ENCODE results near the gene CDK5. TPM values are rescaled to one million over a fixed set of nuclear protein-coding genes. Genes with fewer than 3 reads are reported as not detected.

CDK5 gene
- total RNA-seq, 1 donor from 2014 or later = 47.9 TPM

DNA sequence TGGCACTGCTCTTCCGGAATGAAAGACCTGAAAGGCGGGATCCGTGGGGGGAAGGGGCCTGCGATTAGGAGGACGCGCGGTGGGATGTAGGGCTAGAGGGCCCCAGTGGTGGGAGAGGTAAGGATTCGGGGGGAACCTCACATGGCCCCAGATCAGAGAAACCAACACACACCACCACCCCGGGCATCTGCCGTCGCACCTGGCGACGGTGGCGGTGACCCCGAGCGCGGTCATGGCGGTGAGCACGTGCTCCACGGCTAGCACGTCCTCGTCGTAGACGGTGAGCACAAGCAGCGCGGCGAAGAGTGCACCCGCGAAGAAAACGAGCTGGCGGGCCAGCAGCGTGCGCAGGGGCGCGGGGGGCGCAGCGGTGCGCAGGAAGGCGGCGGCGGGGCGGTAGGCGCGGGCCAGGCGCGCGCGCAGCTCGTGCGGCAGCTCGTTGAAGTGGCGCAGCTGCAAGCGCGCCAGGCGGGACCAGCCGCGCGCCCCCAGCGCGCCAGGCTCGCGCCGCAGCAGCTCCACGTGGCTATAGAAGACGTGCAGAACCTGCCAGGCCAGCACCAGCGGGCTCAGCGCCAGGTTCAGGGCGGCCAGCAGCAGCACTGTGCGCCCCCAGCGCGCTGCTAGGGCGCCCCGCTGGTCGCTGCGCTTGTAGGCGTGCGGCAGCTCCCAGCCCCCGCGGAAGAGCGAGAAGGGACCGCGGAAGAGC is 39.1 kb downstream of the CDK5 start:
- peak overlapping the region; percentile 76 for H3K4me2 ChIP-seq (ENCODE audit: low read length)
- DNase-seq (ENCODE audit: low read depth) = no peak
- peak overlapping the region; percentile 64 for H3K4me3 Mint-ChIP-seq (ENCODE audit: unreplicated experiment)
- H3K36me3 ChIP-seq (ENCODE audit: insufficient read depth, low read length) = no peaks in the 10 kb centered on the region
- no peak for FAIRE-seq
- peak overlapping the region; percentile 20 for H3K4me3 ChIP-seq (ENCODE audit: insufficient read depth, low read depth, low read length)
- H3K27me3 ChIP-seq (ENCODE audit: insufficient read depth, low read length) = peaks cover 27% of the 10 kb centered on the region
- H3K9me3 Mint-ChIP-seq (ENCODE audit: unreplicated experiment) = peaks cover 2% of the 10 kb centered on the region
- H4K20me1 ChIP-seq (ENCODE audit: insufficient read depth, low read length) = no peaks in the 10 kb centered on the region
- H3K36me3 Mint-ChIP-seq (ENCODE audit: low read depth, unreplicated experiment) = peaks cover 8% of the 10 kb centered on the region
- H3K27me3 Mint-ChIP-seq (ENCODE audit: low read depth, unreplicated experiment) = peaks cover 50% of the 10 kb centered on the region
- H3K79me2 ChIP-seq (ENCODE audit: insufficient read depth, low read length) = no peaks in the 10 kb centered on the region
- peaks cover 20% of the 10 kb centered on the region for H3K4me1 ChIP-seq (ENCODE audit: insufficient read depth, low read length)
- H3K9me3 ChIP-seq (ENCODE audit: insufficient read depth, low read depth, low read length) = no peaks in the 10 kb centered on the region
- H3K27ac ChIP-seq (ENCODE audit: low read depth, low read length) = no peak overlapping the region
- H3K9ac ChIP-seq (ENCODE audit: low read length) = no peak overlapping the region
- peaks cover 2% of the 10 kb centered on the region for H3K4me1 Mint-ChIP-seq (ENCODE audit: low read depth, unreplicated experiment)
- no peak overlapping the region for H3K27ac Mint-ChIP-seq (ENCODE audit: unreplicated experiment)
- peak overlapping the region; percentile 63 for H2AFZ ChIP-seq (ENCODE audit: low read depth, low read length)
- TF ChIP-seq, protein P1, sequence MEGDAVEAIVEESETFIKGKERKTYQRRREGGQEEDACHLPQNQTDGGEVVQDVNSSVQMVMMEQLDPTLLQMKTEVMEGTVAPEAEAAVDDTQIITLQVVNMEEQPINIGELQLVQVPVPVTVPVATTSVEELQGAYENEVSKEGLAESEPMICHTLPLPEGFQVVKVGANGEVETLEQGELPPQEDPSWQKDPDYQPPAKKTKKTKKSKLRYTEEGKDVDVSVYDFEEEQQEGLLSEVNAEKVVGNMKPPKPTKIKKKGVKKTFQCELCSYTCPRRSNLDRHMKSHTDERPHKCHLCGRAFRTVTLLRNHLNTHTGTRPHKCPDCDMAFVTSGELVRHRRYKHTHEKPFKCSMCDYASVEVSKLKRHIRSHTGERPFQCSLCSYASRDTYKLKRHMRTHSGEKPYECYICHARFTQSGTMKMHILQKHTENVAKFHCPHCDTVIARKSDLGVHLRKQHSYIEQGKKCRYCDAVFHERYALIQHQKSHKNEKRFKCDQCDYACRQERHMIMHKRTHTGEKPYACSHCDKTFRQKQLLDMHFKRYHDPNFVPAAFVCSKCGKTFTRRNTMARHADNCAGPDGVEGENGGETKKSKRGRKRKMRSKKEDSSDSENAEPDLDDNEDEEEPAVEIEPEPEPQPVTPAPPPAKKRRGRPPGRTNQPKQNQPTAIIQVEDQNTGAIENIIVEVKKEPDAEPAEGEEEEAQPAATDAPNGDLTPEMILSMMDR (IDR thresholded peaks at IDR 0.05; ENCODE audit: insufficient read depth, low read depth, low read length) = no peak
- TF ChIP-seq EZH2 (IDR thresholded peaks at IDR 0.05; ENCODE audit: insufficient read depth, low read length) = peak; percentile 85

GRCh38 chr7:151017953-151018420 is 39.7 kb downstream of the CDK5 start:
- H3K79me2 ChIP-seq (ENCODE audit: insufficient read depth, low read length) = no peaks in the 10 kb centered on the region
- H3K9me3 ChIP-seq (ENCODE audit: insufficient read depth, low read depth, low read length) = no peaks in the 10 kb centered on the region
- no peak for DNase-seq (ENCODE audit: low read depth)
- no peak for FAIRE-seq
- Mint-ChIP-seq H3K9me3 (ENCODE audit: unreplicated experiment) (peaks cover 2% of the 10 kb centered on the region), H3K4me1 (ENCODE audit: low read depth, unreplicated experiment) (peaks cover 2% of the 10 kb centered on the region), H3K27ac (ENCODE audit: unreplicated experiment) (no peak overlapping the region), H3K36me3 (ENCODE audit: low read depth, unreplicated experiment) (peaks cover 8% of the 10 kb centered on the region), H3K4me3 (ENCODE audit: unreplicated experiment) (peak overlapping the region; percentile 64), H3K27me3 (ENCODE audit: low read depth, unreplicated experiment) (peaks cover 50% of the 10 kb centered on the region)
- no peaks in the 10 kb centered on the region for H3K36me3 ChIP-seq (ENCODE audit: insufficient read depth, low read length)
- no peak overlapping the region for H3K9ac ChIP-seq (ENCODE audit: low read length)
- H3K27ac ChIP-seq (ENCODE audit: low read depth, low read length) = no peak overlapping the region
- peak; percentile 45 for TF ChIP-seq EZH2 (IDR thresholded peaks at IDR 0.05; ENCODE audit: insufficient read depth, low read length)
- TF ChIP-seq, protein P1 (IDR thresholded peaks at IDR 0.05; ENCODE audit: insufficient read depth, low read depth, low read length) = peak; percentile 49
- H3K4me1 ChIP-seq (ENCODE audit: insufficient read depth, low read length) = peaks cover 20% of the 10 kb centered on the region
- H2AFZ ChIP-seq (ENCODE audit: low read depth, low read length) = peak overlapping the region; percentile 63
- H3K27me3 ChIP-seq (ENCODE audit: insufficient read depth, low read length) = peaks cover 29% of the 10 kb centered on the region
- H3K4me3 ChIP-seq (ENCODE audit: insufficient read depth, low read depth, low read length) = peak overlapping the region; percentile 20
- no peaks in the 10 kb centered on the region for H4K20me1 ChIP-seq (ENCODE audit: insufficient read depth, low read length)
- H3K4me2 ChIP-seq (ENCODE audit: low read length) = peak overlapping the region; percentile 76
